Astrocyte of the cerebellum (primary cell): ENCODE measurements around the gene SMARCD3.
A peak's percentile ranks its signal among the peaks of the same experiment; 100 is the strongest.

Source experiments
- DNase-seq: peaks from one replicate; pipeline ENCODE4 v3.0.0-alpha.2; 2011; ENCODE audit warnings: low read depth
- H3K4me3 ChIP-seq: 2 replicates; pipeline ENCODE4 v1.5.1; 2011; ENCODE audit warnings: mild to moderate bottlenecking, low read depth, low read length, moderate library complexity
- in situ Hi-C: cut with HindIII; loops from 2 replicates; pipeline ENCODE4 v1.10.0; 2017; ENCODE audit warnings: low sequenced_read_pairs
- TF ChIP-seq, protein P1 (sequence below): IDR thresholded peaks from 2 replicates; pipeline ENCODE4 v1.5.1; 2012; ENCODE audit warnings: low read length, low read depth, moderate library complexity, mild to moderate bottlenecking; ENCODE audit errors: missing control alignments

SMARCD3 gene

GRCh38 chr7:151248346-151249033, at the start of gene SMARCD3:
SMARCD3 (minus strand) TSS chr7:151248694; CDS start chr7:151248562, 132 bp downstream.
- DNase-seq, result peak; percentile 40
- in situ Hi-C loops, result no loop called here
- peak within 1 kb of the TSS; percentile 84 for H3K4me3 ChIP-seq
- TF ChIP-seq, protein P1, sequence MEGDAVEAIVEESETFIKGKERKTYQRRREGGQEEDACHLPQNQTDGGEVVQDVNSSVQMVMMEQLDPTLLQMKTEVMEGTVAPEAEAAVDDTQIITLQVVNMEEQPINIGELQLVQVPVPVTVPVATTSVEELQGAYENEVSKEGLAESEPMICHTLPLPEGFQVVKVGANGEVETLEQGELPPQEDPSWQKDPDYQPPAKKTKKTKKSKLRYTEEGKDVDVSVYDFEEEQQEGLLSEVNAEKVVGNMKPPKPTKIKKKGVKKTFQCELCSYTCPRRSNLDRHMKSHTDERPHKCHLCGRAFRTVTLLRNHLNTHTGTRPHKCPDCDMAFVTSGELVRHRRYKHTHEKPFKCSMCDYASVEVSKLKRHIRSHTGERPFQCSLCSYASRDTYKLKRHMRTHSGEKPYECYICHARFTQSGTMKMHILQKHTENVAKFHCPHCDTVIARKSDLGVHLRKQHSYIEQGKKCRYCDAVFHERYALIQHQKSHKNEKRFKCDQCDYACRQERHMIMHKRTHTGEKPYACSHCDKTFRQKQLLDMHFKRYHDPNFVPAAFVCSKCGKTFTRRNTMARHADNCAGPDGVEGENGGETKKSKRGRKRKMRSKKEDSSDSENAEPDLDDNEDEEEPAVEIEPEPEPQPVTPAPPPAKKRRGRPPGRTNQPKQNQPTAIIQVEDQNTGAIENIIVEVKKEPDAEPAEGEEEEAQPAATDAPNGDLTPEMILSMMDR, result no peak

DNA sequence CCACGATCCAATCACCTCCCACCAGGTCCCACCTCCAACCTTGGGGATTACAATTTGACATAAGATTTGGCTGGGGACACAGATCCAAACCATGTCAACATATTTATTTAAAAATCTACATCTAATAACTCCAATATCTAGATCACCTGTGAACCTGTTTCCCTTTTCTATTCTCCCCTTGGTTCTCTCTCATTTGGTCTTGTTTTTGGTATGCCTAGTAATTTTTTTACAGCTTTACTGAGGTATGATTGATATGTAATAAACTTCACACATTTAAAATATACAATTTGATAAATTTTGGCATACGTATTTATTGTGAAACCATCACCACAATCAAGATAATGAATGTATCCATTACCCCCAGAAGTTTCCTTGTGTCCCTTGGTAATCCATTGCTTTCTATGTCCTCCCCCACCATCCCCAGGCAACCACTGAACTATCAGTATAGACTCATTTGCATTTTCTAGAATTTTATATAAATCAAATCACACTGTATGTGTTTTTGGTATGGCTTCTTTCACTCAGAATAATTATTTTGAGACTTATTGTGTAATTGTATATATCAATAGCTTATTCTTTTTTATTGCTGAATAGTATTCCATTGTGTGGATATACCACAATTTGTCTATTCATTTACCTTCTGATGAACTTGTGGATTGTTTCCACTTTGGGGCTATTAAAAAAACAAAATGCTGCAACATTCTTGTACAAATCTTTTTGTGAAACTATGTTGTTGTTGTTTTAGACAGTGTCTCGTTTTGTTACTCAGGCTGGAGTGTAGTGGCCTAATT, 47.9 kb upstream of the SMARCD3 start:
- DNase-seq, result no peak
- TF ChIP-seq, protein P1, result no peak
- H3K4me3 ChIP-seq, result no peak overlapping the region
- in situ Hi-C loops, result no loop called here

DNA sequence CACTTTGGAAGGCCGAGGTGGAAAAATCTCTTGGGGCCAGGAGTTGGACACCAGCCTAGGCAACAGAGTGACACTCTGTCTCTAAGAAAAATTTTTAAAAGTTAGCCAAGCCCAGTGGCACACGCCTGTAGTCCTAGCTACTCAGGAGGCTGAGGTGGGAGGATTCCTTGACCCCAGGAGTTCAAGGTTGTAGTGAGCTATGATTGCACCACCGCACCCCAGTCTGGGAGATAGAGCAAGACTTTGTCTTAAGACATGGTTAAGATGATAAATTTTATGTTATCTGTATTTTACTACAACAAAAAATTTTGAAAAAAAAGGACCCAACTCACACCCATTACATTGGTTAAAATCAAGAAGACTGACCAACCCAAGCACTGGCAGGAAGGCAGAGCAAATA, 44.4 kb upstream of the SMARCD3 start:
- no peak for DNase-seq
- in situ Hi-C loops, result no loop called here
- no peak overlapping the region for H3K4me3 ChIP-seq
- TF ChIP-seq, protein P1, result no peak

DNA sequence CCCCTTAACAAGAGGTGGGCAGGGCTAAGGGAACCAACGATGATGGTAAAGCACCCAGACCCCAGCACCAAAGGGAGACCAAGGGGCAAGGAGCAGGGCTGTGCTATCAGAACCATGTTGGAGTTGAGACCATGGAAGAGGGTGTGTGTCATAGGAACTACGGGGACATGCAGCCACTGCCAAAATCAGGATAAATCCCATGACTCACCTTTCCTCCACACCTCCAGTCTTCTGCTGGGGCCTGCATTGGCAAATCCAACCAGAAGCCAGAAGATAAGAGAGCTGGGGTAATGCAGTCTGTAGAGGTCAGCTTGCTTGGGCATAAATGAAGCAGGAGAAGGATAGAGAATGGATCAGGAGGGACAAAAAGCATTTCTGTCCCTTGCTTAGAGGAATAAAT, 42.7 kb upstream of the SMARCD3 start:
- in situ Hi-C loops, result no loop called here
- no peak for DNase-seq
- H3K4me3 ChIP-seq, result no peak overlapping the region
- TF ChIP-seq, protein P1, result no peak

GRCh38 chr7:151290355-151290760, 41.9 kb upstream of the SMARCD3 start:
- no peak overlapping the region for H3K4me3 ChIP-seq
- TF ChIP-seq, protein P1, result no peak
- no peak for DNase-seq
- in situ Hi-C loops, result no loop called here

GRCh38 chr7:151289891-151290290, 41.4 kb upstream of the SMARCD3 start:
- H3K4me3 ChIP-seq, result no peak overlapping the region
- TF ChIP-seq, protein P1, result no peak
- in situ Hi-C loops, result no loop called here
- no peak for DNase-seq
